Vagina (tissue), 2 donors: Measurements from ENCODE around the gene APC.

Experiments used
- CTCF ChIP-seq, 3 experiments: fragments of 450-650 bp in 2 of 3; fragments of 200-600 bp in 1 of 3; sonication (generic) in 1 of 3; IDR thresholded peaks; one replicate each; pipeline ENCODE4 v1.5.1; 2017 to 2019; ENCODE audit warnings: antibody characterized with exemption in 3 of 3, mild to moderate bottlenecking in 2 of 3, moderate library complexity in 2 of 3
- POLR2A ChIP-seq, 2 donors: fragments of 450-650 bp; IDR thresholded peaks; one replicate each; pipeline ENCODE4 v1.6.1; 2017; ENCODE audit warnings: antibody characterized with exemption in 2 of 2, mild to moderate bottlenecking in 2 of 2, moderate library complexity in 2 of 2
- POLR2AphosphoS5 ChIP-seq, 2 donors: sonication (generic); formaldehyde crosslinking; IDR thresholded peaks; one replicate each; pipeline ENCODE4 v1.9.0; 2017; ENCODE audit warnings: antibody characterized with exemption in 2 of 2, mild to moderate bottlenecking in 2 of 2, low read depth in 1 of 2; ENCODE audit not compliant: insufficient read depth in 1 of 2

GRCh38 chr5:112697833-112698232 is 39.9 kb upstream of the APC start:
- TF ChIP-seq POLR2A (IDR thresholded peaks at IDR 0.05) (no peak), CTCF (IDR thresholded peaks at IDR 0.05) (no peak), POLR2AphosphoS5 (IDR thresholded peaks at IDR 0.05; ENCODE audit: insufficient read depth in 1 of 2, low read depth in 1 of 2) (no peak)
